Measurements from ENCODE around the gene MEMO1.
"Not testable (repeated sequence)": the region's sequence is repeated elsewhere in the genome, so short reads cannot be mapped to it uniquely, and the experiment has no call there.

MEMO1 gene

GRCh38 chr2:31922542-31923408 lies 88.0 kb downstream of the MEMO1 start:
- in situ Hi-C loops (cut with HindIII; ENCODE audit: low sequenced_read_pairs): no loop called here
- no peak for TF ChIP-seq CTCF (IDR thresholded peaks at IDR 0.05; ENCODE audit: low read depth, low read length)
- no peak for DNase-seq (ENCODE audit: low read depth, low spot score)
- no peak overlapping the region for H3K4me3 ChIP-seq (ENCODE audit: low read depth, low read length)

GRCh38 chr2:31920962-31921361 lies 89.8 kb downstream of the MEMO1 start:
- DNase-seq (ENCODE audit: low read depth, low spot score): no peak
- in situ Hi-C loops (cut with HindIII; ENCODE audit: low sequenced_read_pairs): no loop called here

GRCh38 chr2:31919499-31919898 lies 91.3 kb downstream of the MEMO1 start:
- no peak for DNase-seq (ENCODE audit: low read depth, low spot score)
- no peak overlapping the region for H3K4me3 ChIP-seq (ENCODE audit: low read depth, low read length)
- TF ChIP-seq CTCF (IDR thresholded peaks at IDR 0.05; ENCODE audit: low read depth, low read length): no peak
- in situ Hi-C loops (cut with HindIII; ENCODE audit: low sequenced_read_pairs): no loop called here

More at GRCh38 chr2:31920962-31921361, 89.8 kb downstream of the MEMO1 start:
- H3K4me3 ChIP-seq (ENCODE audit: low read depth, low read length): no peak overlapping the region
- TF ChIP-seq CTCF (IDR thresholded peaks at IDR 0.05; ENCODE audit: low read depth, low read length): no peak

DNA sequence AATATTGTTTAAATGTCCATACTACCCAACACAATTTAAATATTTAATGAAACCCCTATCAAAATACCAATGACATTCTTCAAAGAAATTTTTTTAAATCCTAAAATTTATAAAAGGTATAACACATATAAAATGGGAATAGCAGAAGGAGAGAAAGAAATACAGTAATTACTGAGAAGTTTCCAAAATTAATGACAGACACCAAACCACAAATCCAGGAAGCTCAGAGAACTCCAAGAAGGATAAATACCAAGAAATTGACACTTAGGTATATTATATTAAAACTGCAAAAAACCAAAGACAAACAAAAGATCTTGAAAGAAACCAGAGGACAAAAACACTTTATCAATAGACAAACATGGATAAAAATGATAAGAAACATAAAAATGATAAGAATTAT lies 101.1 kb downstream of the MEMO1 start:
- in situ Hi-C loops (cut with HindIII; ENCODE audit: low sequenced_read_pairs): no loop called here

GRCh38 chr2:31907491-31907890 lies 103.3 kb downstream of the MEMO1 start:
- in situ Hi-C loops (cut with HindIII; ENCODE audit: low sequenced_read_pairs); DNase-seq (ENCODE audit: low read depth, low spot score): not testable (repeated sequence)

More for the DNA sequence above, 101.1 kb downstream of the MEMO1 start:
- no peak for TF ChIP-seq CTCF (IDR thresholded peaks at IDR 0.05; ENCODE audit: low read depth, low read length)
- H3K4me3 ChIP-seq (ENCODE audit: low read depth, low read length): no peak overlapping the region
- no peak for DNase-seq (ENCODE audit: low read depth, low spot score)

DNA sequence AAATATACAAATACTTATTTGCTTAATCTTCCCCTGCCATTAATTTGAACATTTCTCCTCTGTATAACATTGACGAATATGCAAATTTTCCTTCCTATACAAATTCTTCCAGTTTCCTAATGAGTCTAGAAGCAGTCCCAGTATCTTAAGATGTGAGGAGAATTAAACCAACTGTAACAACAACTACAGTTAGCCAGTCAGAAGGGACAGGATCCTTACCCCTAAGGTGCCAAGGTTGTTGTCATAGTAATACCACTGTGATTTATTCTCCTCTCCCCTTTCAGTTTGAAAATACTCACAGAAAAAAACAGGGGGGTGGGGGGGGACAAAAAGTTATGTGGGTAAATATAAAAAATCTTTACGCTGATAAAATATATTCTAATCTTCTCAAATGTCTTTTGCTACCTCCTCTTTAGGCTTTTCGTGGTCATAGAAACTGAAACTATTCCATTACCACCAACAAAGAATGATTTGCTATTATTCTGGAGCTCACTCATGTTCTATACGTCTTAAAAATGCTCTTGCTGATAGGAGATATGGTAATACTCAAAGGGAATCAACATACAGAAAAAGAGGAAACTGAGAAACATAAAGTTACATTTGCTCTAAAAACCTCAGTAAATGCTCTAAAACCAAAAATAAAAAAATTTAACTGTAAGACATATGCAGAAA lies 107.6 kb downstream of the MEMO1 start:
- TF ChIP-seq CTCF (IDR thresholded peaks at IDR 0.05; ENCODE audit: low read depth, low read length): no peak
- DNase-seq (ENCODE audit: low read depth, low spot score): no peak
- H3K4me3 ChIP-seq (ENCODE audit: low read depth, low read length): no peak overlapping the region
- in situ Hi-C loops (cut with HindIII; ENCODE audit: low sequenced_read_pairs): no loop called here

More at GRCh38 chr2:31907491-31907890, 103.3 kb downstream of the MEMO1 start:
- not testable (repeated sequence) for H3K4me3 ChIP-seq (ENCODE audit: low read depth, low read length)

GRCh38 chr2:31901900-31902299 lies 108.9 kb downstream of the MEMO1 start:
- DNase-seq (ENCODE audit: low read depth, low spot score): no peak
- TF ChIP-seq CTCF (IDR thresholded peaks at IDR 0.05; ENCODE audit: low read depth, low read length): no peak
- no peak overlapping the region for H3K4me3 ChIP-seq (ENCODE audit: low read depth, low read length)
- in situ Hi-C loops (cut with HindIII; ENCODE audit: low sequenced_read_pairs): no loop called here

DNA sequence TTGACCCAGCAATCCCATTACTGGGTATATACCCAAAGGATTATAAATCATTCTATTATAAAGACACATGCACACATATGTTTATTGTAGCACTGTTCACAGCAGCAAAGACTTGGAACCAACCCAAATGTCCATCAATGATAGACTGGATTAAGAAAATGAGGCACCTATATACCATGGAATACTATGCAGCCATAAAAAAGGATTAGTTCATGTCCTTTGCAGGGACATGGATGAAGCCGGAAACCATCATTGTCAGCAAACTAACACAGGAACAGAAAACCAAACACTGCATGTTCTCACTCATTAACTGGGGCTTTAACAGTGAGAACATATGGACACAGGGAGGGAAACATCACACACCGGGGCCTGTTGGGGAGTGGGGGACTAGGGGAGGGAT lies 110.7 kb downstream of the MEMO1 start:
- H3K4me3 ChIP-seq (ENCODE audit: low read depth, low read length); DNase-seq (ENCODE audit: low read depth, low spot score); in situ Hi-C loops (cut with HindIII; ENCODE audit: low sequenced_read_pairs): not testable (repeated sequence)

DNA sequence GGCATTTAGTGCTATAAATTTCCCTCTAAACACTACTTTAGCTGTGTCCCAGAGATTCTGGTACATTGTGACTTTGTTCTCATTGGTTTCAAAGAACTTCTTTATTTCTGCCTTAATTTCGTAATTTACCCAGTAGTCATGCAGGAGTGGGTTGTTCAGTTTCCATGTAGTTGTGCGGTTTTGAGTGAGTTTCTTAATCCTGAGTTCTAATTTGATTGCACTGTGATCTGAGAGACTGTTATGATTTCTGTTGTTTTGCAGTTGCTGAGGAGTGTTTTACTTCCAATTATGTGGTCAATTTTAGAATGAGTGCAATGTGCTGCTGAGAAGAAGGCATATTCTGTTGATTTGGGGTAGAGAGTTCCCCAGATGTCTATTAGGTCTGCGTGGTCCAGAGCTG lies 112.5 kb downstream of the MEMO1 start:
- DNase-seq (ENCODE audit: low read depth, low spot score); H3K4me3 ChIP-seq (ENCODE audit: low read depth, low read length); in situ Hi-C loops (cut with HindIII; ENCODE audit: low sequenced_read_pairs): not testable (repeated sequence)

- in situ Hi-C loops (cut with HindIII; ENCODE audit: low sequenced_read_pairs); DNase-seq (ENCODE audit: low read depth, low spot score); H3K4me3 ChIP-seq (ENCODE audit: low read depth, low read length): not testable (repeated sequence)
Observed at GRCh38 chr2:31897340-31897739, 113.5 kb downstream of the MEMO1 start.
